Transverse colon (tissue), 4 donors: ENCODE measurements around the gene OR2A25.

Experiments
- CTCF ChIP-seq, 5 experiments: fragments of 200-600 bp in 3 of 5; fragments of 450-650 bp in 2 of 5; sonication (generic) in 3 of 5; IDR thresholded peaks; 1 replicate in 2 of 5; 2 replicates in 3 of 5; pipeline ENCODE4 v1.5.1; 2016 to 2017; ENCODE audit warnings: antibody characterized with exemption in 5 of 5, inconsistent platforms in 3 of 5, mild to moderate bottlenecking in 2 of 5, moderate library complexity in 1 of 5
- POLR2A ChIP-seq: fragments of 450-650 bp; IDR thresholded peaks from one replicate; pipeline ENCODE4 v1.6.1; 2016; ENCODE audit warnings: antibody characterized with exemption, mild to moderate bottlenecking, moderate library complexity
- POLR2AphosphoS5 ChIP-seq, 3 donors: sonication (generic); formaldehyde crosslinking; IDR thresholded peaks; one replicate each; pipeline ENCODE4 v1.6.1; 2016; ENCODE audit warnings: antibody characterized with exemption in 3 of 3

- TF ChIP-seq CTCF (IDR thresholded peaks at IDR 0.05) = no peak
- no peak for TF ChIP-seq POLR2AphosphoS5 (IDR thresholded peaks at IDR 0.05)
- no peak for TF ChIP-seq POLR2A
These were observed 39.7 kb downstream of the OR2A25 start, which contains the start of gene OR2A2 for GRCh38 chr7:144109283-144109682.
